Effector memory CD4-positive, alpha-beta T cell (primary cell): ENCODE results near the gene DDIT4L.
A peak's percentile ranks its signal among the peaks of the same experiment; 100 is the strongest.
"Not testable (repeated sequence)": the region's sequence is repeated elsewhere in the genome, so short reads cannot be mapped to it uniquely, and the experiment has no call there.

Experiments
- DNase-seq, 3 donors: peaks; one replicate each; pipeline ENCODE4 v3.0.0-alpha.2; 2020
- H3K27ac ChIP-seq: 2 replicates; pipeline ENCODE4 v1.7.0; 2013; ENCODE audit warnings: mild to moderate bottlenecking, low read length, moderate library complexity; ENCODE audit not compliant: insufficient read depth, poor library complexity, severe bottlenecking
- H3K27me3 ChIP-seq: replicated peaks from 2 replicates; pipeline ENCODE4 v1.7.0; 2013; ENCODE audit warnings: mild to moderate bottlenecking, low read length; ENCODE audit not compliant: insufficient read depth, control insufficient read depth, poor library complexity, severe bottlenecking
- H3K36me3 ChIP-seq: 2 replicates; pipeline ENCODE4 v1.7.0; 2013; ENCODE audit warnings: mild to moderate bottlenecking, low read length, moderate library complexity; ENCODE audit not compliant: control insufficient read depth, insufficient read depth
- H3K4me1 ChIP-seq: 2 replicates; pipeline ENCODE4 v1.7.0; 2013; ENCODE audit warnings: low read length, mild to moderate bottlenecking; ENCODE audit not compliant: control insufficient read depth, insufficient read depth, poor library complexity, severe bottlenecking
- H3K4me3 ChIP-seq: 2 replicates; pipeline ENCODE4 v1.7.0; 2013; ENCODE audit warnings: low read length, low read depth, mild to moderate bottlenecking; ENCODE audit not compliant: insufficient read depth, poor library complexity, severe bottlenecking
- H3K9me3 ChIP-seq: 2 replicates; pipeline ENCODE4 v1.7.0; 2013; ENCODE audit warnings: mild to moderate bottlenecking, low read length, moderate library complexity; ENCODE audit not compliant: control insufficient read depth
- total RNA-seq, 3 donors: gene quantifications; one replicate each; lab custom pipeline; 2026; lab: John Stamatoyannopoulos, UW

The DDIT4L gene, protein sequence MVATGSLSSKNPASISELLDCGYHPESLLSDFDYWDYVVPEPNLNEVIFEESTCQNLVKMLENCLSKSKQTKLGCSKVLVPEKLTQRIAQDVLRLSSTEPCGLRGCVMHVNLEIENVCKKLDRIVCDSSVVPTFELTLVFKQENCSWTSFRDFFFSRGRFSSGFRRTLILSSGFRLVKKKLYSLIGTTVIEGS
- 0 to 0.09 (median 0) reads per million in 3 donors for total RNA-seq

DNA sequence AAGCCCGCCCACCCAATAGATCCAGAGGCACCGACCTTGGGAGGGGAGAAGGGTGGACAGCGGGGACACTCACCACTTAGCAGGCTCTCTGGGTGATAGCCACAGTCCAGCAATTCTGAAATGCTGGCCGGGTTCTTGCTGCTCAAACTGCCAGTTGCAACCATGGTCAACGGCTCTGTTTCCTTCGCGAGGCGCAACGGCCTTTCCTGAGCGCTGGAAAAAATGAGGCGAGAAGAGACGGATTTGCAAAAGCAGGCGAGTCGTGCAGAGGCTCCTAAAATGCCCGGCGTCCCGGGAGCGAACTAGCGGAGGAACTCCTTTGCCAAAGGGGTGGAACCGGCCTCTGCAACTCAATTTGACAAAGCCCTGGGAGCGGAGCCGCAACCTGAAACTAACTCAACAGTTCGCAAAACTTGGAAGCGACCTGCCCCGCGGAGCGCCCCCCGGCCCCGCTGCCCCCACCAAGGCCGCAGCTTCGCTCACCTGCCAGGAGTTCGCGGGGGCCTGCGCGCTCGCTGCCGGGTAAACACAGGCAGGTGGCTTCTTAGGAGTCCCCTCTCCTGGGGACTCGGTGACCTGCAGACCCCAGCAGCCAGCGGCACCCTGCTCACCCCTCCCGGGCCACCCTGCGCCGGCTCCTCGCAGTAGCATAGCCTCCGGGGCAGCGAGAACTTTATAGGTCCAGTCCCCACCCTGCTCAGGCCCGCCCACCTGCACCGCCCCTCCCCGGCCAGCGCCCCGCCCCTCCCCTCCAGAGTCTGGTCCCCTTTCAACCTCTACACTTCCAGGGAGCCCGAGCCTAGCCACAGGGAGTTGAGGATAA, at the start of gene DDIT4L:
DDIT4L (minus strand) TSS at position 649 of the 823 bp plus-strand sequence; CDS start at position 164, 485 bp downstream.
- Histone ChIP-seq H3K4me1 (peaks cover 7% of the 10 kb centered on the region), H3K9me3 (no peaks in the 10 kb centered on the region), H3K36me3 (no peaks in the 10 kb centered on the region), H3K27me3 (peaks cover 9% of the 10 kb centered on the region), H3K27ac (no peak within 1 kb of the TSS), H3K4me3 (peak within 1 kb of the TSS; percentile 47)
- no peak for DNase-seq

DNA sequence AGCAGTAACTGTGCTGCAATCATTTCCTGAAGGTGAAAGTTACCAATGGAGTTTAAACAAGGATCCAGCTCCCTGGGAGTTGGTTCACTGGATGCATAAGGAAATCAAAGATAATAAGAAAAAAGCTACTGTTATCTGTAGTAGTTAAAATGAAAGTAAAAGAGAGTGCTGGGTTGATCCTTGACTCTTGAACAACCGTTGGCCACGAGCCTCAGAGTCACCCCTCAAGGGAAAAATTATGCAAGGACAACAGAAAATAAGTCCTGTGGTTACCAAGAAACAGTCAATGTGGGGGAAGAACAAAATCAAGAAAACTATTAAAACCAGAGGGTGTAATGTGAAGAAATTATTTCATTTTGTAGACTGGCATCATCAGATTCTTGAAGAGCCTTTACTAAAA, 49.7 kb upstream of the DDIT4L start:
- H3K27ac ChIP-seq, result no peak overlapping the region
- no peaks in the 10 kb centered on the region for H3K36me3 ChIP-seq
- no peaks in the 10 kb centered on the region for H3K4me1 ChIP-seq
- H3K27me3 ChIP-seq, result no peaks in the 10 kb centered on the region
- H3K9me3 ChIP-seq, result no peaks in the 10 kb centered on the region
- no peak overlapping the region for H3K4me3 ChIP-seq
- no peak for DNase-seq

DNA sequence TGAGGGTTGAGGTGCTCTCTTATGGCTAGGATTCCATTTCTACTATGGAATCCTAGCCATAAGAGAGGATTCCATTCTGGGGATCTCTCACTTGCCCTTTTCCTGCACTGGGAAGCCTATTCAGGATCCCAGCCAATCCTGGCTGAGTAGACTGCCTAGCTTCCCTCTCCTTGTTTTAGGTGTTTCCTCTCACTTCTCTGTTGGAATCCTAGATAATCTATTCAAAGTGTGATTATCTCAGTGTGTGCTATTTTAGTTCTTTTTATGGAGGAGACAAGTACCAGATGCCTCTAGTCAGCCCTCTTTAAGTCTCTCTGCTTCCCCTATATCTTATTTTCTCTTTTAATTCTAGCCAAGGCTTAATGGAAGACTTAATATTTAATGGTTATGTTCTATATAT, 34.5 kb upstream of the DDIT4L start:
- H3K27me3 ChIP-seq, result no peaks in the 10 kb centered on the region
- H3K27ac ChIP-seq, result no peak overlapping the region
- H3K36me3 ChIP-seq, result no peaks in the 10 kb centered on the region
- H3K9me3 ChIP-seq, result peaks cover 11% of the 10 kb centered on the region
- no peaks in the 10 kb centered on the region for H3K4me1 ChIP-seq
- DNase-seq, result no peak
- H3K4me3 ChIP-seq, result no peak overlapping the region

DNA sequence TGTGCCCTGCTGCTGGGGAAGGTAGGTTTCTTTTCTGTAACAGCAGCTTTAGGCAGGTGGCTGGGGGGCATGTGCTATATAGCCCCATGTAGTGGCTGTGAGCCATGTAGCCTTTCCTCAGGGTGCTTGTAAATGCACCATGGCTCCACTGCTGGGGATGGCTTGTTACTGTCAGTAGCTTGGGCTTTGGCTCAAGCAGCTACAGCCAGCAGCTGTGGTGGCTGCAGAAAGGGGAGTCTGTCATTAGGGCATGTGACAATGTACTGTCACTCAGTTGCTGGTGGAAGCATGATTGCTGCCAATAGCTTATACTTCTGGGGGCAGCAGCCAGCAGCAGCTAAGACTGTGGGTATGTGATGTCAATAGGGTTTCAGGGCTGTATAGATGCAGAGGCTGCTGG, 33.9 kb upstream of the DDIT4L start:
- H3K4me1 ChIP-seq, result no peaks in the 10 kb centered on the region
- DNase-seq, result no peak
- no peak overlapping the region for H3K4me3 ChIP-seq
- H3K27ac ChIP-seq, result no peak overlapping the region
- H3K36me3 ChIP-seq, result no peaks in the 10 kb centered on the region
- H3K27me3 ChIP-seq, result no peaks in the 10 kb centered on the region
- peaks cover 11% of the 10 kb centered on the region for H3K9me3 ChIP-seq

DNA sequence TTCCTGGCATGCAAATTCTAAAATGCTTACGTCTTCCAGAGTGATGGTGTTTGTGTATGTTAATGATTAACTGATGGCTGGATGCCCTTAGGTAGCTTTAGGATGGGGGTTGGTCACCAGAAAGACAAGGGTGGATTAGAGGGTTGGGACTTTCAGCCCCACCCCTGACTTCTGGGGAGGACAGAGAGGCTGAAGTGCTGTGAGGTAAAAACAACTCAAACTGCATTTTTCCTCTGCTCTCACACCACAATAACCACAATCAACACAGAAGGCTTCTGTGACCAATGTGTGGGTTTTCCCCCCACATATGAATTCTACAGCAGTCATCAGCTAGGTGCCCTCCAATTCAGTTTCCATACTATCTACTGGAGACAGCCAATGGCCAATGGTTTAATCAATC, 18.7 kb upstream of the DDIT4L start:
- no peaks in the 10 kb centered on the region for H3K27me3 ChIP-seq
- H3K36me3 ChIP-seq, result no peaks in the 10 kb centered on the region
- no peak overlapping the region for H3K27ac ChIP-seq
- no peaks in the 10 kb centered on the region for H3K4me1 ChIP-seq
- H3K9me3 ChIP-seq, result no peaks in the 10 kb centered on the region
- no peak overlapping the region for H3K4me3 ChIP-seq
- DNase-seq, result no peak

DNA sequence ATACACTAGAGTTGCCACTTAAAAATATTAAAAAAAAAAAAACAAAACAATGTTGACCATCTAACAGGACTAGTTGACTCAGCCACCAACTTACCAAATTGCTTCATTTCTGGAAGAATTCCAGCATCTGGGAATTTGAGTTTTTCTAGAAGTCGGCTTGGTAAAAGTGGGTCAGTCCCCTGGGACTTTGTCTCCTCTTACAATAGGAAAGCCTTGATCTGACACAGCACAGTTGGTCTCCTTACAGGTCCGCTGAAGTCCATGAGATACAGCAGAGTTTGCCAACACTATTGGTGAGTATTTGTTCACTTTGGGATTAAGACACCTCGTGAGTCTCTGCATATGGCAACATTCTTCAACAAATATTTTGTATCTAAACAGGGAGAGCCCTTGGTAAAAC, 18.2 kb upstream of the DDIT4L start:
- H3K4me3 ChIP-seq, result no peak overlapping the region
- no peaks in the 10 kb centered on the region for H3K4me1 ChIP-seq
- DNase-seq, result no peak
- no peaks in the 10 kb centered on the region for H3K9me3 ChIP-seq
- H3K36me3 ChIP-seq, result no peaks in the 10 kb centered on the region
- H3K27me3 ChIP-seq, result no peaks in the 10 kb centered on the region
- no peak overlapping the region for H3K27ac ChIP-seq

DNA sequence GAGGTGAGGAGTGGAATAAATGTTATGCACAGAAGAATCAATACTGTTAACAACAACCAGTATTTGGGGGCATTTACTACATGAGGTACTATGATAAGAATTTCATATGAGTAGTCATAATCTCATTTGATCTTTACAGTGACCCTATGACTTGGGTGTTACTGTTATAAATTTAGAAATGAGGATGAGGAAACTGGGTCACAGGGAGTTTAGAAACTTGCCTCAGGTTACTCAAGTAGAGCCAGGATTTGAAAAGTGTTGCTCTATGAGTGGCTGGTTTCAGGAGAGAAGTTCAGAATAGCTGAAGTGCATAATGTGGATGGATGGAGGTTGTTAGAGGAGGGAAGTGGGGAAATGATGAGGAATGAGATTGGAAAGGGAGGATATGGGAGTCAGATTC, 16.6 kb upstream of the DDIT4L start:
- H3K4me3 ChIP-seq, result no peak overlapping the region
- no peaks in the 10 kb centered on the region for H3K4me1 ChIP-seq
- no peak for DNase-seq
- no peak overlapping the region for H3K27ac ChIP-seq
- no peaks in the 10 kb centered on the region for H3K36me3 ChIP-seq
- no peaks in the 10 kb centered on the region for H3K27me3 ChIP-seq
- no peaks in the 10 kb centered on the region for H3K9me3 ChIP-seq

DNA sequence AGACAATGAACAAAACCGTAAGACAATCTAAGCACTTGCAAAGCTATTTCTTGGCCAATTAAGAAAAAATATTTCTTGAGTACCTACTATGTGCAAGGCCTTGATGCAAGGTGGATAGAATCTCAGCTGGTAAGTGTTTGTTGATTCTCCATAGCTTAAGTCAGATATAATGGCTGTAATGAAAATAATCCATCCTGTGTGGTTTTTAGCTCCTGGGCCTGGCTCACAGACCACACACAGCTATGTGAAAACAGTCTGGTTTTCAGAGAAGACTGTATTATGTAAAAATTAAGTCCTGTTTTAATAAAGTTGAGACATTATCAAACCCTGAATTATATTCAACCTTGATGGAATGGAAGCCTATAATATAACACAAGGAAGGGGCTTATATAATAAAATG, 7.8 kb upstream of the DDIT4L start:
- H3K36me3 ChIP-seq, result no peaks in the 10 kb centered on the region
- no peaks in the 10 kb centered on the region for H3K9me3 ChIP-seq
- no peaks in the 10 kb centered on the region for H3K4me1 ChIP-seq
- no peaks in the 10 kb centered on the region for H3K27me3 ChIP-seq
- H3K27ac ChIP-seq, result no peak overlapping the region
- no peak overlapping the region for H3K4me3 ChIP-seq
- DNase-seq, result no peak

DNA sequence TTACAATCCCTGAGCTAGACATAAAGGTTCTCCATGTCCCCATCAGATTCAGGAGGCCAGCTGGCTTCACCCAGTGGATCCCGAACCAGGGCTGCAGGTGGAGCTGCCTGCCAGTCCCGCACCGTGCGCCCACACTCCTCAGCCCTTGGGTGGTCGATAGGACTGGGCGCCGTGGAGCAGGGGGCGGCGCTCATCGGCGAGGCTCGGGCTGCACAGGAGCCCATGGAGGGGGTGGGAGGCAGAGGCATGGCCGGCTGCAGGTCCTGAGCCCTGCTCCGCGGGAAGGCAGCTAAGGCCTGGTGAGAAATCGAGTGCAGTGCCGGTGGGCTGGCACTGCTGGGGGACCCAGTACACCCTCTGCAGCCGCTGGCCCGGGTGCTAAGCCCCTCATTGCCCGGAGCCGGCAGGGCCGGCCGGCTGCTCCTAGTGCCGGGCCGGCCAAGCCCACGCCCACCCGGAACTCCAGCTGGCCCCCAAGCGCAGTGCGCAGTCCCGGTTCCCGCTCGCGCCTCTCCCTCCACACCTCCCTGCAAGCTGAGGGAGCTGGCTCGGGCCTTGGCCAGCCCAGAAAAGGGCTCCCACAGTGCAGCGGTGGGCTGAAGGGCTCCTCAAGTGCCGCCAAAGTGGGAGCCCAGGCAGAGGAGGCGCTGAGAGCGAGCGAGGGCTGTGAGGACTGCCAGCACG, 6.3 kb upstream of the DDIT4L start:
- H3K36me3 ChIP-seq, H3K4me1 ChIP-seq, DNase-seq, H3K27ac ChIP-seq, H3K9me3 ChIP-seq, H3K4me3 ChIP-seq, H3K27me3 ChIP-seq: not testable (repeated sequence)
